Measurements from ENCODE around the gene FAM118A.
"Not testable (repeated sequence)": the region's sequence is repeated elsewhere in the genome, so short reads cannot be mapped to it uniquely, and the experiment has no call there.

The FAM118A gene

DNA sequence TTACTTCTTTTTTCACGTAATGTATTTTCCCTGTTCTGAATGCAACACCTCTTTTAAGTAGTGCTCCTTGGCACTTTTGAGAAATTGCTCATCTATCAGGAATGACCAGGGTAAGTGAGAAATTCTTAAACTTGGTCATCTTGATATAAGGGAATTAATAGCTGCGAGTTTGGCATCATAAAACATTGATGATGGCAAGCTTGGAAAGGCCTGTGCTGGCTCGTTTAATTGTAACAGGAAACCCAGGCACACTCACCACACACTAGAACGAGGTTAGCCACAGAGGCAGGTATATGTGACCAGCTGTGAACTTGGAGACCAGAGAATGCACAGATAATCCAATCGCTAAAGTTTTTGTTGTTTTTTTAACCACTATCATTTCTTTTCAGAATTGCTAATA lies 24.3 kb downstream of the FAM118A start:
- DNase-seq: no peak

- no peak for DNase-seq
These were observed 24.8 kb downstream of the FAM118A start for GRCh38 chr22:45334528-45334927.

DNA sequence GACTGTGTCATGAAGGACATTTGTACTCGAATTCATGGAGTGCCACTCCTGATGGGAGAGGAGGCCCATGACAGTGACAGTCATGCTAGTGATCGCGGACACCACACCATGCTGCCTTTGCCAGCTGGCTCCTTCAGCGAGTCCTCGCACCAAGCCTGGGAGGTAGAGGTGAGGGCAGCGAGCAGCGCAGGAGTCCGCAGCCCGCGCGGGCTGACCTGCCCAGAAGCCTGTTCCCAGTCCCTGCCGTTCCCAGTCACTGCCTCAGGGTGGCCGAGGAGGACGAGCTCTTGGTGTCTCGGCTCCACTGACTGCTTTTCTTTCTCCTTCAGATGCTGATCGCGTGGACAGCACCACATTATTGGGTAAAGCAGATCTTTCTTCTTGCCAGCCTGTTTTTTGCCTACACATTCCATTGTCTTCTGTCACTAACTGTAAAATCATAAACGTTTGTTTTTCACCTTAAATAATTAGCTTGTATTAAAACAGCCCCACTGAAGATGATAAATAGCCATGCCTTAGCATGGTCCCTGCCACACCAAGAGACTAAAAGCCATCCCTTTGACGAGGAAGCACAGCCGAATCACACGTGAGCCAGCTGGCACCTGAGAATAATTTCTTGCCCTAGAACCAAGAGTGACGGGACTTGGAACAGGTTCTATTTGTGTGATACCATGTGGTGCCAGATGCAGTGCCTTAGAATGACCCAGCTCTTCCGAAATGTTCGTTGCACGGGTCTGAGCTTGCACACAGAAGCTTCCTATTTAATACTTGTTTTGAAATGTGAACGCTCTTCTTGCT lies 25.5 kb downstream of the FAM118A start:
- peak; percentile 36 for DNase-seq

- DNase-seq: no peak
These were observed 26.3 kb downstream of the FAM118A start for GRCh38 chr22:45335854-45336522.

- DNase-seq: no peak
These were observed 27.3 kb downstream of the FAM118A start for GRCh38 chr22:45336971-45337431.

DNA sequence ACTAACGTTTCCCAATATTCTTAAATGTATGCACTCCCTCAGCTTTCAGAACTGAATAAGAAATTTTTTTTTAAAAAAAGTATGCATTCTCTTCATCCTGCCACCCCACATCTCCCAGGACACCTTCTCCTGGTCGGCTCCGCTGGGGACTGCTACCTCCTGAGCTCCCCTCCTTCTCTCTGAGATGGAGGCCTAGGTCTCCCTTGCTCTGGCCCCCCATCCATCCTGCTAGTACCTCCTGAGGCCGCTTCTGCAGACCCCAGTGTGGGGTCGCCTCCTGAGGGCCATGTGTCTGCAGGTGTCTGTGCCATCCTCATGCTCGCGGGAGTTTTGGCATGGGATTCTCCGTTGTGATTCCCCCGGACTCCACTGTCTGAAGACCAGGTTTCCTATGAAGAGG lies 27.8 kb downstream of the FAM118A start:
- no peak for DNase-seq

- no peak for DNase-seq
These were observed 29.1 kb downstream of the FAM118A start for GRCh38 chr22:45338795-45339194.

- DNase-seq: no peak
These were observed 30.6 kb downstream of the FAM118A start for GRCh38 chr22:45340323-45340722.

DNA sequence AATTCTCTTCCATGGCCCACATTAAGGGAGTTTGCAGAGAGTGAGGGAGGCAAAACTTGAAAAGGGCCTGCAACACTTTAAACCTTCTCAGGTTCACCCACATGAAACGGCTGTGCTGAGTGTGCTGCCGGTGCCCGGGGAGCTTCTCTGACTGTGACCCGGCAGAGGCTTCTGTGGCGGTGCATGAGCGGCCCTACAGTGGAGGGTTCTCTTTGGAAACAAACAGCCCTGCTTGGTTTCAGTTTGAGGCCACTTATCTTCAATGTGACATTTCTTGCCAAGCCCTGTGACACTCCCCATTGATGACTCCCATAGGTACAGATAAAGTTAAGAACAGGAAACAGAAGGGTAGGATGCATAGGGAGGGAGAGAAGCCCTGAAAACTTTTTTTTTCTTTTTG lies 31.8 kb downstream of the FAM118A start:
- DNase-seq: no peak

GRCh38 chr22:45343143-45343542 lies 33.4 kb downstream of the FAM118A start:
- no peak for DNase-seq

- no peak for DNase-seq
These were observed 34.6 kb downstream of the FAM118A start for GRCh38 chr22:45344334-45344733.

GRCh38 chr22:45349916-45350315 lies 40.2 kb downstream of the FAM118A start:
- no peak for DNase-seq

DNA sequence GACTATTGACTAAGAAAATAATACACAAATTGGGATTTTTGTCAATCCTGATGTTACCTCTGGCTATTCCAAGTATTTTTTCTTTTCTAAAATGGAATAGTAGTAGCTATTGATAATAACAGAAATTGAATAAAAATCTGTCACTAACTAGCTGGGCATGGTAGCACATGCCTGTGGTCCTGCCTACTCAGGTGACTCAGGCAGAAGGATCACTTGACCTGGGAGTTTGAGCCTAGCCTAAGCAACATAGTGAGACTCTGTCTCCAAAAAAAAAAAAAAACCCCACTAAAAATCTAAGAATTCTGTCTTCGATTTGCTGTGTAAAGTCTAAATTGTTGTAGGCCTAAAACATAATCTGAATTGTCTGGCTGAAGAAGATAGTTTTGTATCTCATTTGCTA lies 42.2 kb downstream of the FAM118A start:
- no peak for DNase-seq

- not testable (repeated sequence) for DNase-seq
These were observed 43.0 kb downstream of the FAM118A start for GRCh38 chr22:45352757-45353156.

DNA sequence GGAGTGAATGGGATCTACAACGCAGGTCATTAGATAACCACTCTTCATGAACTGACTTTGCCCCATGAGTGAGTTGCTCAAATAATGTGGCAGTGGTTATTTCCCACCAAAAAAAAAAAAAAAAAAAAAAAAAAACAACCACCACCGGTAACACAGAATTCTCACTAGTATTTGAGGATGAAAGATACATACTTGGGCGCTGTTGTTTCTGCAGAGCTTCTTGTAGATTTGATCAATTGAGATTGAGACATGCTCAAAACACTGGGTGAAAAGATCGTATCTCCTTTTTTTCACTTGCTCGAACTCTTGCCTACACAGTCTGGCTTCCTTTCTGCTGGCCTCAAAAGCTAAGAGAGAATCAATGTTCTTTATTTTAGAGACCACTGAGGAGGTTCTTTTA lies 44.1 kb downstream of the FAM118A start:
- no peak for DNase-seq

DNA sequence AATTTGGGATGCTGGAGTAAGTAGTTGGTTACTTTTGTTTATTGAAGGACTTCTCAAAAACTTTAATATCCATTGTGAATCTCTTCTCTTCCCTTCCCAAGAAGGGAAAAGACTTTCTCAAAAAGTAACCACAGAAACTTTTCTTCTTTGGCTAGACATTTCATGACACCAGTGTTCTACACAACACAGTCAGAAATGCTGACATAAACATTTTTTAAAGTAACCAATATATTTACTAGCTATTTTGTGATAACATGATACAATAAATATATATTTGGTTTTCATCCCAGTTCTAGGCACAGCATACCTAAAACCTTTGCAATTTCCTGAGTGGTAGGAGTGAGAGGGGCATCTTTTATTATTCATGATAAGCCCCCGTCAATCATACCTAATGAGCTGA lies 47.8 kb downstream of the FAM118A start:
- DNase-seq: no peak

GRCh38 chr22:45358127-45358526 lies 48.4 kb downstream of the FAM118A start:
- DNase-seq: no peak

GRCh38 chr22:45359627-45360026 lies 49.9 kb downstream of the FAM118A start:
- DNase-seq: no peak

- DNase-seq: no peak
These were observed 57.0 kb downstream of the FAM118A start for GRCh38 chr22:45366713-45367112.

GRCh38 chr22:45373592-45373991 lies 63.9 kb downstream of the FAM118A start:
- not testable (repeated sequence) for DNase-seq

DNA sequence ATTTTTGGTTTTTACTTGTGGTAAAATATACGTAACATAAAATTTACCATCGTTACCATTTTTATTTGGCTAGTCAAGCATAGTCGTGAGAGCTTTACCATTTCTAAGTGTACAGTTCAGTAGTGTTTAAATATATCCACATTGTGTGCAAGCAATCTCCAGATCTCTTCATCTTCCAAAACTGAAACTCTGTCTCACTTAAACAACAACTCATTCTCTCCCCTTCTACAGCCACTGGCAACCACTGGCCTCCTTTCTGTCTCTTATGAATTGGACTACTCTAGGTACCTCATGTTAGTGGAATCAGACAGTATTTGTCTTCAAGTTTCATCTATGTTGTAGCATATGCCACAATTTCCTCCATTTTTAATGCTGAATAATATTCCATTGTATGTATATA lies 66.3 kb downstream of the FAM118A start:
- no peak for DNase-seq

DNA sequence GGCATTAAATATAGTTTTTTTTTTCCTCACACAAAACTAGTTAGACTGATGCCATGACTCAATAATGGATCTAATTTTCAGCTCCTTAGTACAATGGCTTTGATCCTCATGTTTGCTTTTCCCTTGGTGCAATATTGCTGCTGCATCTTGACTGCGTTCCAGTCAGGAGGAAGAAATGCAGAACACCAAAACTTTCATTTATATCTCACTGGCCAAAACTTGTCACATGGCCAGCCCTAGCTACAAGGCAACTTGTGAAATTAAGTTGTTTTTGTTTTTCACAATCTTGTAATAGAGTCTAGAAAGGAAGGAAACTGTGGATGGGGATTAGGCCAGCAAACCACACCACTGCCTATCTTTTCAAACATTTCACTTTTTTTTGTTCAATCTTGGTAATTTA lies 67.0 kb downstream of the FAM118A start:
- DNase-seq: no peak

DNA sequence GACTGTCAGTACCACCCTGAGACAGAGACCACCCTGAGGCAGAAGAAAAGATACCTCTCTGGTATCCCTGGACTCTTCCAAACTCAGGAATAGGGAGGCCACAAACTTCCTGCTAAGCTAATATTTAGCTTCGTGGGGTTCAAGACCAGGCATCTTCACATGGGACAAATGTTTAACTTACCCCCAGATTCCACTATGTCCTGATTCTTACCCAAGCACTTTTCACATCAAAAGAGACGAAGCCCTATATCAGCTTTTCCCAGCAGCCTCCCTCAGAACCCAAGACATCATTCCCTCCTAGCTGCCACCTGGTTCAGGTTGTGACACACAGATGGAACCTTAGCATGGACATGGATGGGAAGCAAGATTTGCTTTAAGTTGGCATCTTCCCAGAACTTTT lies 71.6 kb downstream of the FAM118A start:
- DNase-seq: no peak

- no peak for DNase-seq
These were observed 79.8 kb downstream of the FAM118A start for GRCh38 chr22:45389546-45389945.
